HG02610 (cell line): Measurements from ENCODE around the gene GMPPB.

Source experiments
- ATAC-seq: cut with Tn5 transposase; IDR thresholded peaks from one replicate; pipeline ENCODE4 v1.9.1; 2021; ENCODE audit warnings: mild to moderate bottlenecking, moderate library complexity; ENCODE audit not compliant: unreplicated experiment

The GMPPB gene

DNA sequence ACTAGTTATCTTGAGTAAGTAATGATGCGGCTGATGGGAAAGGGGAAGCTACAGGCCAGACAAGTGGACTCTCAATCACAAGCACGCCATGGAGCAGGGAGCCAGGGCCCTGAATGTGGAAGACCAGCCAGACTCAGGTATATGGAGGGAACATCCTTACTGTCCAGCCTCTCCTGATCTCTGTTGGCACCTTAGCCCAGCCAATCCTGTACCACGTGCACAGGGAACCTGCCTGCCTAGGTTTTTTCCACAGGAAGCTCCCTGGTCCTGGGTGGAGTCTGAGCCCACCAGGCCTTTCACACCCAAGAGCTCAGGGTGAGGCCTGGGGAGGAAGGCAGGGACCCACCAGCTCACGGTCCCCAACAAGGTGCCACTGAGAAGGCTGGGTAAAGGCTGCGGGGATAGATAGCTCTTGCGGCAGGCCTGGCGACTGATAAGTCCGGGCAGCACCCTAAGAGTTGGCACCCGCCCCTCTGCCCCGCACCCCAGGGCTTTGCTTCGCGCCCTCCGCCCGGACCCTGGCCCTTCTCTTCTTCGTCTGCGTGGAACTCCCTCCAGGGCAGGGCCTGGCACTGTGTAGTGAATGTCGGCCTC lies 50.5 kb downstream of the GMPPB start:
- ATAC-seq: no peak

DNA sequence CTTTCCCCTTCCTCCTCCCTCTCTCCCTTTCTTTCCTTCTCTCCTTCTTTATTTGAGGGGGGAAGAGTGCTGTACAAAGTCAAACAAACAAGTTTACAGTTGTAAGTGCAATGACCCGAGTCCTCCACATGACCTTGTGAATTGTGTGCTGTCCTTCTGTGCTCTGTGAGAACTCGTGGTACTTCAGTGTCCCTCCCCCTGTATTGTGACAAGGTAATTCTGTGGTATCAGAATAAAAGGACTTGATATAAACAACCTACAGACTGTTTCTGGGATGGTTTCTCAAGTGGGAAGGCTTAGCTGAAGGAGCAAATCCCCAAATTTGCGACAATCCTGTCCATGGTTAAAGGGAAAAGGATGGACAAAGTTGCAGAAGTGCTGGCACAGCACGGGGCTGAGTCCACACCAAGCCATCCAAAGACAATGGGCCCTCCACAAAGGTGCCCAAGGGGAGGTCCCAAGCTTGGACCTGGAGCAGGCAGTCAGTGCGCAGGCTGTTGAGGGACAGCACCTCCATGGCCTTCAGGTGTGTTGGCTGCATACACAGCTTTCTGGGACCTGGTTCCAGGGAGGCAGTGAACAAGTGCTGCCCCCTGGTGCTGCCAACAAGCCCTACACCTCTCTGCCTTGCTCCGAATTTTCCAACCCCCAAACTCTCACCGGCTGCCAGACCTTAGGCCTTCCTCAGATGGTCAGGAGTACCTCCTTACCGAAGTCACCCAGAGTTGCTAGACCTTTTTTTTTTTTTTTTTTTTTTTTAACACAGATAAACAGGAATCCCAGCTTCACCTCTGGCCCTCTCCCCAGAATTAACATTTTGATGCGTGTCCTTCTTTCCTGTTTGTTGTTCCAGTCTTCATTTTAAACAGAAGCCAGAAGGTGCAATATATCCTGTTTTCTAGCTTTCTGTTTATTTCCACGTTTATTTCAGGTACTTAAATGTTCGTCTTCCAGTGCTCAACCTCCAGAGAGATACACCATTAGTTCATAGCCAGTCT lies 52.2 kb downstream of the GMPPB start:
- no peak for ATAC-seq

DNA sequence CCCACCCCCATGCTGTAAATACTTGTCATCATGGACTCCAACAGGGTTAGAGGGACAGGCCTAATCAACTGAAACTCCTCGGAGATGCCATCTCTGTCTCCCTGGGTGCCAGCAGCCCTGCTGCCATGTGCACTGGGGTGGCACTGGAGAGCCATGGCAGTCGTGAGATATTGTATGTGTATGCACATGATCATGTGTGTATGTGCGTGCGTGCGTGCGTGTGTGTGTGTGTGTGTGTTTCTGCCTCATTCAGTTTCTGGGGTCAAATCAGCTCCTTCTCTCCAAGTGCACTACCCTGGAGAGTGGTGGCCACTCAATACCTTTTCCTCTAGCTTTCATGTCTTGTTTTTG lies 52.8 kb downstream of the GMPPB start:
- no peak for ATAC-seq
